ENCODE results near the gene UPK3BL2. TPM values are rescaled to one million over a fixed set of nuclear protein-coding genes. Genes with fewer than 3 reads are reported as not detected.
"Not testable (repeated sequence)": the region's sequence is repeated elsewhere in the genome, so short reads cannot be mapped to it uniquely, and the experiment has no call there.

The UPK3BL2 gene
- total and polyA plus RNA-seq, 2 donors (not counting 1 experiment from before 2014, with no cell fraction given), result 1.4 to 3.8 TPM

GRCh38 chr7:102550808-102551422, 7.4 kb upstream of the UPK3BL2 start, which contains the start of gene SPDYE2:
Gene SPDYE2 (plus strand): TSS chr7:102551226. CDS start chr7:102553256, 2,030 bp downstream.
- not testable (repeated sequence) for H4K20me1 ChIP-seq (ENCODE audit: control insufficient read depth, extremely low read depth, insufficient read depth, low read length); H3K9me3 ChIP-seq (ENCODE audit: control insufficient read depth, insufficient read depth, low read depth, low read length); H3K36me3 ChIP-seq (ENCODE audit: control insufficient read depth, insufficient read depth, low read length); H3K9ac ChIP-seq (ENCODE audit: insufficient read depth, low read length); H3K27ac ChIP-seq (ENCODE audit: insufficient read depth, low read length); H3K4me2 ChIP-seq (ENCODE audit: extremely low read depth, insufficient read depth, low read length); H3K27me3 ChIP-seq (ENCODE audit: control insufficient read depth, insufficient read depth, low read length); H2AFZ ChIP-seq (ENCODE audit: low read length); H3K4me1 ChIP-seq (ENCODE audit: control insufficient read depth, extremely low read depth, insufficient read depth, low read length); H3K79me2 ChIP-seq (ENCODE audit: control insufficient read depth, insufficient read depth, low read length); H3K4me3 ChIP-seq (replicated peaks in 1 of 4; ENCODE audit: control extremely low read depth in 1 of 4, insufficient read depth in 1 of 4, low read depth in 3 of 4, low read length in 4 of 4); DNase-seq (ENCODE audit: low read depth in 2 of 2)

DNA sequence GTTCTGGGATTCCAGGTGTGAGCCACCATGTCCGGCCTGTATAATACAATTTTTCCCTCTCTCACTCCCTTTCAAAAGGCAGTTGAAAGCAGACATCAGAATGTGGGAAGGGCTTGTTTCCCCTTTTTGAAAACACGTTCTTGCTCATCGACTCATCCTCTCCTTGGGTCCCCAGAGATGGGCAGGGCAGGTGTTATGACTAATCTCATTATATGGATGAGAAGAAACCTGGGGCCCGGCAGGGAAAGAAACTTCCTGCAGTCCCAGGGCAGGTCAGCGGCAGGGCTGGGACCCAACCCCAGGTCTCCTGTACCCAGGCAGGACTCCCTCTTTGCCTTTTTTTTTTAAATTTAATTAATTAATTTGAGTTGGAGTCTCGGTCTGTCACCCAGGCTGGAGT, 2.9 kb upstream of the UPK3BL2 start:
- H4K20me1 ChIP-seq (ENCODE audit: control insufficient read depth, extremely low read depth, insufficient read depth, low read length); H3K79me2 ChIP-seq (ENCODE audit: control insufficient read depth, insufficient read depth, low read length); H2AFZ ChIP-seq (ENCODE audit: low read length); DNase-seq (ENCODE audit: low read depth in 2 of 2); H3K27ac ChIP-seq (ENCODE audit: insufficient read depth, low read length); H3K9ac ChIP-seq (ENCODE audit: insufficient read depth, low read length); H3K4me2 ChIP-seq (ENCODE audit: extremely low read depth, insufficient read depth, low read length); H3K27me3 ChIP-seq (ENCODE audit: control insufficient read depth, insufficient read depth, low read length); H3K9me3 ChIP-seq (ENCODE audit: control insufficient read depth, insufficient read depth, low read depth, low read length); H3K4me1 ChIP-seq (ENCODE audit: control insufficient read depth, extremely low read depth, insufficient read depth, low read length); H3K4me3 ChIP-seq (replicated peaks in 1 of 4; ENCODE audit: control extremely low read depth in 1 of 4, insufficient read depth in 1 of 4, low read depth in 3 of 4, low read length in 4 of 4); H3K36me3 ChIP-seq (ENCODE audit: control insufficient read depth, insufficient read depth, low read length): not testable (repeated sequence)

GRCh38 chr7:102545288-102545687, 1.8 kb upstream of the UPK3BL2 start:
- not testable (repeated sequence) for H3K9ac ChIP-seq (ENCODE audit: insufficient read depth, low read length); H3K27me3 ChIP-seq (ENCODE audit: control insufficient read depth, insufficient read depth, low read length); H2AFZ ChIP-seq (ENCODE audit: low read length); H4K20me1 ChIP-seq (ENCODE audit: control insufficient read depth, extremely low read depth, insufficient read depth, low read length); H3K36me3 ChIP-seq (ENCODE audit: control insufficient read depth, insufficient read depth, low read length); H3K4me3 ChIP-seq (replicated peaks in 1 of 4; ENCODE audit: control extremely low read depth in 1 of 4, insufficient read depth in 1 of 4, low read depth in 3 of 4, low read length in 4 of 4); H3K4me1 ChIP-seq (ENCODE audit: control insufficient read depth, extremely low read depth, insufficient read depth, low read length); H3K27ac ChIP-seq (ENCODE audit: insufficient read depth, low read length); DNase-seq (ENCODE audit: low read depth in 2 of 2); H3K9me3 ChIP-seq (ENCODE audit: control insufficient read depth, insufficient read depth, low read depth, low read length); H3K79me2 ChIP-seq (ENCODE audit: control insufficient read depth, insufficient read depth, low read length); H3K4me2 ChIP-seq (ENCODE audit: extremely low read depth, insufficient read depth, low read length)

DNA sequence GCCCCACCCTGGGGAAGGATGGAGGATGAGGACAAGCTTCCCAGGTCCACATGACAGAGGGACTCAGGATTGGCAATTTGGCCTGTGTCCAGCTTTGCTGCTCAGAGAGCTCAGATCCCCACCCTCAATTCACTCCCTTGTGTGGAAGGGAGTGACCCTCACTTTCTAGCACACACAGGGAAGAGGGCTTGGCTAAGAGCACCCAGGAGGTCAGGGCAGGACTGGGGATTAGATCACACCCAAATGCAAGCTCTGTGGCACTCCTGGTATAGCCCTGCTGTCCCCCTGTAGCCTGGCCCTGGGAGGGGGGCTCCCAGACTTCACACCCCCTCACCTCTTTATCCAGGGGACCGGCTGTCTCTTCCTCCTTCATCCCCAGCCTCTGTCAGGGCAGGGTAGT, 876 bp upstream of the UPK3BL2 start:
- H3K4me3 ChIP-seq (replicated peaks in 1 of 4; ENCODE audit: control extremely low read depth in 1 of 4, insufficient read depth in 1 of 4, low read depth in 3 of 4, low read length in 4 of 4); H3K79me2 ChIP-seq (ENCODE audit: control insufficient read depth, insufficient read depth, low read length); H3K9ac ChIP-seq (ENCODE audit: insufficient read depth, low read length); DNase-seq (ENCODE audit: low read depth in 2 of 2); H3K4me2 ChIP-seq (ENCODE audit: extremely low read depth, insufficient read depth, low read length); H3K27me3 ChIP-seq (ENCODE audit: control insufficient read depth, insufficient read depth, low read length); H2AFZ ChIP-seq (ENCODE audit: low read length); H3K36me3 ChIP-seq (ENCODE audit: control insufficient read depth, insufficient read depth, low read length); H3K27ac ChIP-seq (ENCODE audit: insufficient read depth, low read length); H3K9me3 ChIP-seq (ENCODE audit: control insufficient read depth, insufficient read depth, low read depth, low read length); H3K4me1 ChIP-seq (ENCODE audit: control insufficient read depth, extremely low read depth, insufficient read depth, low read length); H4K20me1 ChIP-seq (ENCODE audit: control insufficient read depth, extremely low read depth, insufficient read depth, low read length): not testable (repeated sequence)

GRCh38 chr7:102542771-102543170, 725 bp downstream of the UPK3BL2 start:
- H3K36me3 ChIP-seq (ENCODE audit: control insufficient read depth, insufficient read depth, low read length); H2AFZ ChIP-seq (ENCODE audit: low read length); H3K27me3 ChIP-seq (ENCODE audit: control insufficient read depth, insufficient read depth, low read length); H3K4me1 ChIP-seq (ENCODE audit: control insufficient read depth, extremely low read depth, insufficient read depth, low read length); H3K9me3 ChIP-seq (ENCODE audit: control insufficient read depth, insufficient read depth, low read depth, low read length); H3K9ac ChIP-seq (ENCODE audit: insufficient read depth, low read length); H3K4me2 ChIP-seq (ENCODE audit: extremely low read depth, insufficient read depth, low read length); H3K27ac ChIP-seq (ENCODE audit: insufficient read depth, low read length); H3K4me3 ChIP-seq (replicated peaks in 1 of 4; ENCODE audit: control extremely low read depth in 1 of 4, insufficient read depth in 1 of 4, low read depth in 3 of 4, low read length in 4 of 4); DNase-seq (ENCODE audit: low read depth in 2 of 2); H3K79me2 ChIP-seq (ENCODE audit: control insufficient read depth, insufficient read depth, low read length); H4K20me1 ChIP-seq (ENCODE audit: control insufficient read depth, extremely low read depth, insufficient read depth, low read length): not testable (repeated sequence)

DNA sequence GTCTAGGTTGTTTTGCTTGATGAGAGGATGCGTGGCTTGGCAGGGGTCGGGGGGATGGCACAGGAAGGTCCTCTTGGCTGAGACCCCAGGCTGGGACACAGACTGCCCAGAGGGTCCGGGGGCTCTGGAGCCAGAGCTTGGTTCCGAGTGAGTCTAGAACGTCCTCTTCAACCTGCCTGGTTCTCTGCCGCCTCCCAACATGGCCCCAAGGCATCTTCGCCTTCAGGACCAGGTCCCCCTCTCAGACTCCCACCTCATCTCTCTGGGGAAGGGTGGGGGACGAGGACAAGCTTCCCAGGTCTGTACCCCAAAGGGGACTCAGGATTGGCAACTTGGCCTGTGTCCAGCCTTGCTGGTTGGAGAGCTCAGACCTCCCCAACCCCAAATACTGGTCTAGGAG, 1.4 kb downstream of the UPK3BL2 start:
- H2AFZ ChIP-seq (ENCODE audit: low read length); H3K27me3 ChIP-seq (ENCODE audit: control insufficient read depth, insufficient read depth, low read length); H3K27ac ChIP-seq (ENCODE audit: insufficient read depth, low read length); H3K4me2 ChIP-seq (ENCODE audit: extremely low read depth, insufficient read depth, low read length); H3K4me3 ChIP-seq (replicated peaks in 1 of 4; ENCODE audit: control extremely low read depth in 1 of 4, insufficient read depth in 1 of 4, low read depth in 3 of 4, low read length in 4 of 4); H4K20me1 ChIP-seq (ENCODE audit: control insufficient read depth, extremely low read depth, insufficient read depth, low read length); H3K79me2 ChIP-seq (ENCODE audit: control insufficient read depth, insufficient read depth, low read length); DNase-seq (ENCODE audit: low read depth in 2 of 2); H3K4me1 ChIP-seq (ENCODE audit: control insufficient read depth, extremely low read depth, insufficient read depth, low read length); H3K9ac ChIP-seq (ENCODE audit: insufficient read depth, low read length); H3K9me3 ChIP-seq (ENCODE audit: control insufficient read depth, insufficient read depth, low read depth, low read length); H3K36me3 ChIP-seq (ENCODE audit: control insufficient read depth, insufficient read depth, low read length): not testable (repeated sequence)

DNA sequence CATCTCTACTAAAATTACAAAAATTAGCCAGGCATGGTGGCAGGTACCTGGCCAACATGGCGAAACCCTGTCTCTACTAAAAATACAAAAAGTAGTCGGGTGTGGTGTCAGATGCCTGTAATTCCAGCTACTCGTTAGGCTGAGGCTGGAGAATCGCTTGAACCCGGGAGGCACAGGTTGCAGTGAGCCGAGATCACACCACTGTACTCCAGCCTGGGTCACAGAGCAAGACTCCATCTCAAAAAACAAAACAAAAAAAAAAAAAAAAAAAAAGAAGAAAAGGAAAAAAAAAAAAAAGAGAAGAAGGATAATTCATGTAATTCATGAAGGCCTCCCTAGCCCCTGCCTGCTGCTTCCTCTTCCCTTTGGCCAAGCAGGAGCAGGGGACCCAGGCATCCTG, 2.9 kb downstream of the UPK3BL2 start:
- H3K79me2 ChIP-seq (ENCODE audit: control insufficient read depth, insufficient read depth, low read length); H3K27me3 ChIP-seq (ENCODE audit: control insufficient read depth, insufficient read depth, low read length); H3K4me1 ChIP-seq (ENCODE audit: control insufficient read depth, extremely low read depth, insufficient read depth, low read length); H3K9ac ChIP-seq (ENCODE audit: insufficient read depth, low read length); DNase-seq (ENCODE audit: low read depth in 2 of 2); H2AFZ ChIP-seq (ENCODE audit: low read length); H3K4me2 ChIP-seq (ENCODE audit: extremely low read depth, insufficient read depth, low read length); H3K9me3 ChIP-seq (ENCODE audit: control insufficient read depth, insufficient read depth, low read depth, low read length); H3K4me3 ChIP-seq (replicated peaks in 1 of 4; ENCODE audit: control extremely low read depth in 1 of 4, insufficient read depth in 1 of 4, low read depth in 3 of 4, low read length in 4 of 4); H3K27ac ChIP-seq (ENCODE audit: insufficient read depth, low read length); H4K20me1 ChIP-seq (ENCODE audit: control insufficient read depth, extremely low read depth, insufficient read depth, low read length); H3K36me3 ChIP-seq (ENCODE audit: control insufficient read depth, insufficient read depth, low read length): not testable (repeated sequence)

All from fibroblast of lung (primary cell).